GM23248 (cell line): ENCODE data around the gene CDKAL1. TPM values are rescaled to one million over a fixed set of nuclear protein-coding genes. Genes with fewer than 3 reads are reported as not detected.

Experiments
- DNase-seq: peaks from one replicate; pipeline ENCODE4 v3.0.0-alpha.2; 2015
- H2AFZ ChIP-seq: fragments of 200-600 bp; sonication (generic); 2 replicates; pipeline ENCODE4 v1.6.1; 2016; ENCODE audit warnings: antibody characterized with exemption
- H3F3A ChIP-seq: fragments of 200-600 bp; sonication (generic); 2 replicates; pipeline ENCODE4 v1.6.1; 2016; ENCODE audit warnings: mild to moderate bottlenecking, antibody characterized with exemption, mixed run types; ENCODE audit not compliant: insufficient read depth
- H3K27ac ChIP-seq: fragments of 200-600 bp; sonication (generic); 2 replicates; pipeline ENCODE4 v1.5.1; 2016; ENCODE audit warnings: mild to moderate bottlenecking
- H3K27me3 ChIP-seq: fragments of 200-600 bp; sonication (generic); replicated peaks from 2 replicates; pipeline ENCODE4 v1.6.1; 2016; ENCODE audit warnings: mild to moderate bottlenecking; ENCODE audit not compliant: insufficient read depth
- H3K36me3 ChIP-seq: fragments of 200-600 bp; sonication (generic); 2 replicates; pipeline ENCODE4 v1.6.1; 2016; ENCODE audit warnings: low read depth, mild to moderate bottlenecking
- H3K4me1 ChIP-seq: fragments of 200-600 bp; sonication (generic); 2 replicates; pipeline ENCODE4 v1.6.1; 2016; ENCODE audit warnings: mild to moderate bottlenecking; ENCODE audit not compliant: insufficient read depth
- H3K4me2 ChIP-seq: fragments of 200-600 bp; sonication (generic); one replicate; pipeline ENCODE4 v1.6.1; 2016; ENCODE audit warnings: mild to moderate bottlenecking; ENCODE audit not compliant: unreplicated experiment
- H3K4me3 ChIP-seq: fragments of 200-600 bp; sonication (generic); 2 replicates; pipeline ENCODE4 v1.5.1; 2016; ENCODE audit warnings: mild to moderate bottlenecking
- H3K79me2 ChIP-seq: fragments of 200-600 bp; sonication (generic); 2 replicates; pipeline ENCODE4 v1.6.1; 2016; ENCODE audit warnings: mild to moderate bottlenecking; ENCODE audit not compliant: insufficient read depth
- H3K9ac ChIP-seq: fragments of 200-600 bp; sonication (generic); 2 replicates; pipeline ENCODE4 v1.6.1; 2016; ENCODE audit warnings: mild to moderate bottlenecking
- H3K9me2 ChIP-seq: fragments of 200-600 bp; sonication (generic); 2 replicates; pipeline ENCODE4 v1.6.1; 2016; ENCODE audit warnings: mixed run types, mild to moderate bottlenecking, moderate library complexity; ENCODE audit not compliant: insufficient read depth
- H3K9me3 ChIP-seq: fragments of 200-600 bp; sonication (generic); one replicate; pipeline ENCODE4 v1.6.1; 2017; ENCODE audit warnings: low read depth
- H4K20me1 ChIP-seq: fragments of 200-600 bp; sonication (generic); 2 replicates; pipeline ENCODE4 v1.6.0; 2016; ENCODE audit not compliant: insufficient read depth
- EZH2 ChIP-seq: fragments of 200-600 bp; sonication (generic); IDR thresholded peaks from 2 replicates; pipeline ENCODE4 v1.6.1; 2018; ENCODE audit warnings: antibody characterized with exemption, mild to moderate bottlenecking; ENCODE audit not compliant: insufficient read depth, poor library complexity, severe bottlenecking
- EZH2phosphoT487 ChIP-seq: fragments of 200-600 bp; sonication (generic); IDR thresholded peaks from 2 replicates; pipeline ENCODE4 v1.6.1; 2018; ENCODE audit warnings: antibody characterized with exemption, moderate library complexity, mild to moderate bottlenecking, low read depth; ENCODE audit not compliant: insufficient read depth
- WGBS, 2 experiments: methylation state at CpG; one replicate each; pipeline ENCODE4 v1.1.6; 2015 to 2017; ENCODE audit warnings: low lambda C conversion rate in 2 of 2, low coverage in 1 of 2; ENCODE audit errors: missing lambda C conversion rate in 2 of 2; 5-methylcytosine and 5-hydroxymethylcytosine counted together
- in situ Hi-C: fragments of 300-500 bp; cut with MboI; formaldehyde crosslinking; loops from 2 replicates; pipeline ENCODE4 v1.15.0; 2020
- polyA plus RNA-seq: library from polyadenylated mRNA; unstranded; fragments of >200 nt; fragmentation: Nextera tagmentation; extraction: Ambion mirVana; gene quantifications from 2 replicates; pipeline ENCODE4 v1.2.1, GENCODE V29; 2016
- total RNA-seq: library from RNA; depleted of rRNA; stranded (reverse); fragments of >200 nt; shearing (Covaris generic); gene quantifications from 2 replicates; pipeline ENCODE4 v1.2.3, GENCODE V29; 2014

CDKAL1 gene
- total and polyA plus RNA-seq, 2 experiments from 2014 or later, result 7.5 to 10.8 TPM

DNA sequence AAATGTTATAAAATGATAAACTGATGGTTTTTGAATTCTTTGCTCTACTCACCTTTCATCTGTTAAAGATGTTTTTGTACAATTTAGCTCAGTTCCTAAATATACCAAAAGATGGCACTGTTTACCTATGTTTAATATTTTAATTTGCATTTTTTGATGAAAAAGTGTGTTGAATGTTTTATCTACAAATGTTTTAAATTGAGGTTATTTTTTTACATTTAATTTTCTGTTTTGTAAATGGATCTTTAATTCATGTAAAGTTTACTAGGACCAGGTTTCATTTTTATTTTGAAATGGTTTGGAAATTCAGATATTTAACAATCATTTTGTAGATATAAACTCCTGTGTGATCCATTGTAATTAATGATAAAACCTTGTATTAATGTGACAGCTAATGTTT, 30.0 kb downstream of the CDKAL1 start:
- peak; percentile 33 for DNase-seq
- Histone ChIP-seq H3K4me2 (no peak overlapping the region), H3K27me3 (no peaks in the 10 kb centered on the region)

GRCh38 chr6:20564777-20565176, 30.5 kb downstream of the CDKAL1 start:
- Histone ChIP-seq H3K27me3 (no peaks in the 10 kb centered on the region), H3K27ac (no peak overlapping the region), H4K20me1 (no peaks in the 10 kb centered on the region), H3K9me3 (no peaks in the 10 kb centered on the region), H3K4me3 (no peak overlapping the region), H3K9ac (no peak overlapping the region), H3K4me1 (no peaks in the 10 kb centered on the region), H2AFZ (no peak overlapping the region), H3K4me2 (no peak overlapping the region), H3K9me2 (no peaks in the 10 kb centered on the region), H3K79me2 (no peaks in the 10 kb centered on the region), H3K36me3 (no peaks in the 10 kb centered on the region), H3F3A (no peaks in the 10 kb centered on the region)
- in situ Hi-C loops, result loop anchor here (10.0 to 25.0 kb wide), 2 partner anchors 1020 to 1573 kb away; no protein-coding TSS in a partner anchor
- DNase-seq, result no peak
- 87 to 89% methylated on average over 2 of the region's 2 CpGs for WGBS, 2 experiments
- TF ChIP-seq EZH2phosphoT487, result no peak
- no peak for TF ChIP-seq EZH2

More for the DNA sequence above, 30.0 kb downstream of the CDKAL1 start:
- no peak for TF ChIP-seq EZH2phosphoT487
- TF ChIP-seq EZH2, result no peak
- Histone ChIP-seq H3K27ac (no peak overlapping the region), H3K9me2 (no peaks in the 10 kb centered on the region), H3K9me3 (no peaks in the 10 kb centered on the region), H3K4me3 (no peak overlapping the region), H3K4me1 (no peaks in the 10 kb centered on the region), H3F3A (no peaks in the 10 kb centered on the region), H3K9ac (no peak overlapping the region), H3K36me3 (no peaks in the 10 kb centered on the region), H4K20me1 (no peaks in the 10 kb centered on the region), H2AFZ (no peak overlapping the region), H3K79me2 (no peaks in the 10 kb centered on the region)
- in situ Hi-C loops, result loop anchor here (10.0 to 25.0 kb wide), 2 partner anchors 1021 to 1573 kb away; no protein-coding TSS in a partner anchor

GRCh38 chr6:20565342-20565741, 31.1 kb downstream of the CDKAL1 start:
- Histone ChIP-seq H3K4me1 (no peaks in the 10 kb centered on the region), H3K9me3 (no peaks in the 10 kb centered on the region), H3K79me2 (no peaks in the 10 kb centered on the region), H3K9ac (no peak overlapping the region), H3K4me2 (no peak overlapping the region), H2AFZ (no peak overlapping the region), H3K27ac (no peak overlapping the region), H3F3A (no peaks in the 10 kb centered on the region), H3K27me3 (no peaks in the 10 kb centered on the region), H3K4me3 (no peak overlapping the region), H4K20me1 (no peaks in the 10 kb centered on the region), H3K9me2 (no peaks in the 10 kb centered on the region), H3K36me3 (no peaks in the 10 kb centered on the region)
- in situ Hi-C loops, result loop anchor here (10.0 to 25.0 kb wide), 2 partner anchors 1019 to 1572 kb away; no protein-coding TSS in a partner anchor
- 96 to 99% methylated on average over 2 of the region's 2 CpGs for WGBS, 2 experiments
- no peak for DNase-seq
- TF ChIP-seq EZH2, result no peak
- no peak for TF ChIP-seq EZH2phosphoT487

GRCh38 chr6:20566109-20566508, 31.9 kb downstream of the CDKAL1 start:
- Histone ChIP-seq H3K27me3 (no peaks in the 10 kb centered on the region), H3F3A (no peaks in the 10 kb centered on the region), H3K4me3 (no peak overlapping the region), H3K4me1 (no peaks in the 10 kb centered on the region), H3K9ac (no peak overlapping the region), H3K27ac (no peak overlapping the region), H3K9me2 (no peaks in the 10 kb centered on the region), H4K20me1 (no peaks in the 10 kb centered on the region), H3K36me3 (no peaks in the 10 kb centered on the region), H3K79me2 (no peaks in the 10 kb centered on the region), H3K9me3 (no peaks in the 10 kb centered on the region), H3K4me2 (no peak overlapping the region), H2AFZ (no peak overlapping the region)
- TF ChIP-seq EZH2phosphoT487 (no peak), EZH2 (no peak)
- in situ Hi-C loops, result loop anchor here (10.0 to 25.0 kb wide), 2 partner anchors 1019 to 1571 kb away; no protein-coding TSS in a partner anchor
- 94 to 95% methylated on average over 3 of the region's 3 CpGs for WGBS, 2 experiments
- no peak for DNase-seq
